PFSK-1 (cell line): ENCODE measurements around the gene SLC24A4.

Source experiments
- FOXP2 ChIP-seq: optimal IDR thresholded peaks from 2 replicates; pipeline ENCODE3; 2011; ENCODE audit warnings: borderline replicate concordance, control low read depth, inconsistent platforms; ENCODE audit not compliant: insufficient read depth; ENCODE audit errors: extremely low read length, extremely low read depth
- POLR2AphosphoS5 ChIP-seq: IDR thresholded peaks from 2 replicates; pipeline ENCODE4 v1.6.1; 2012; ENCODE audit warnings: low read depth, mild to moderate bottlenecking, control low read depth, low read length, moderate library complexity
- REST ChIP-seq, 2 experiments: IDR thresholded peaks; 2 replicates each; pipeline versions ENCODE4 v1.6.1 to v1.8.0; 2011 to 2012; ENCODE audit warnings: low read depth in 2 of 2, low read length in 2 of 2, control low read depth in 1 of 2, inconsistent platforms in 1 of 2, mild to moderate bottlenecking in 1 of 2, moderate library complexity in 1 of 2; ENCODE audit not compliant: insufficient read depth in 1 of 2
- SIN3A ChIP-seq: IDR thresholded peaks from 2 replicates; pipeline ENCODE4 v1.6.1; 2012; ENCODE audit warnings: mild to moderate bottlenecking, low read length, moderate library complexity, borderline replicate concordance; ENCODE audit not compliant: insufficient read depth
- TAF1 ChIP-seq: IDR thresholded peaks from 2 replicates; pipeline ENCODE4 v1.6.1; 2012; ENCODE audit warnings: low read length, control low read depth, borderline replicate concordance; ENCODE audit not compliant: insufficient read depth

Gene SLC24A4

GRCh38 chr14:92292673-92293072, 30.3 kb upstream of the SLC24A4 start:
- no peak for TF ChIP-seq TAF1

GRCh38 chr14:92294506-92294905, 28.5 kb upstream of the SLC24A4 start:
- no peak for TF ChIP-seq TAF1
- TF ChIP-seq SIN3A: no peak
- TF ChIP-seq FOXP2: no peak
- no peak for TF ChIP-seq REST (IDR thresholded peaks at IDR 0.05; ENCODE audit: insufficient read depth in 1 of 2, low read depth in 2 of 2, low read length in 2 of 2)
- no peak for TF ChIP-seq POLR2AphosphoS5

- TF ChIP-seq POLR2AphosphoS5 (no peak), TAF1 (no peak), SIN3A (no peak), REST (IDR thresholded peaks at IDR 0.05; ENCODE audit: insufficient read depth in 1 of 2, low read depth in 2 of 2, low read length in 2 of 2) (no peak), FOXP2 (no peak)
These were observed 25.0 kb upstream of the SLC24A4 start for GRCh38 chr14:92297818-92298595.

GRCh38 chr14:92302481-92302880, 20.5 kb upstream of the SLC24A4 start:
- TF ChIP-seq SIN3A (no peak), REST (IDR thresholded peaks at IDR 0.05; ENCODE audit: insufficient read depth in 1 of 2, low read depth in 2 of 2, low read length in 2 of 2) (no peak), TAF1 (no peak), POLR2AphosphoS5 (no peak), FOXP2 (no peak)

- no peak for TF ChIP-seq REST (IDR thresholded peaks at IDR 0.05; ENCODE audit: insufficient read depth in 1 of 2, low read depth in 2 of 2, low read length in 2 of 2)
These were observed 14.2 kb upstream of the SLC24A4 start for GRCh38 chr14:92308716-92309115.
